K562 (cell line): ENCODE data around the gene CLCN4. TPM values are rescaled to one million over a fixed set of nuclear protein-coding genes. Genes with fewer than 3 reads are reported as not detected.

ENCODE experiments used
- BCL6 ChIP-seq: fragments of 250-450 bp; sonication (Bioruptor Pico); IDR thresholded peaks from 2 replicates; pipeline ENCODE4 v1.4.0; 2020
- CBX3 ChIP-seq, 2 experiments: IDR thresholded peaks; 1 replicate in 1 of 2; 2 replicates in 1 of 2; pipeline ENCODE4 v1.6.1; 2012; ENCODE audit warnings: inconsistent platforms in 2 of 2, low read length in 2 of 2, borderline replicate concordance in 1 of 2, control low read depth in 1 of 2
- DACH1 ChIP-seq: fragments of 450-650 bp; IDR thresholded peaks from 2 replicates; pipeline ENCODE4 v1.6.1; 2018; ENCODE audit not compliant: partially characterized antibody
- E2F1 ChIP-seq: sonication (generic); formaldehyde crosslinking; IDR thresholded peaks from 2 replicates; pipeline ENCODE4 v1.8.1; 2023; ENCODE audit warnings: mild to moderate bottlenecking, missing genetic modification reagents, moderate library complexity
- E2F8 ChIP-seq: fragments of 450-650 bp; IDR thresholded peaks from 2 replicates; pipeline ENCODE4 v1.7.1; 2018; ENCODE audit warnings: mild to moderate bottlenecking, low read depth; ENCODE audit not compliant: partially characterized antibody
- MAFK ChIP-seq: IDR thresholded peaks from 2 replicates; pipeline ENCODE4 v1.6.1; 2011; ENCODE audit warnings: low read length, improper control_type of control experiment
- MAX ChIP-seq: sonication (generic); formaldehyde crosslinking; IDR thresholded peaks from 2 replicates; pipeline ENCODE4 v1.9.0; 2022; ENCODE audit warnings: mild to moderate bottlenecking, missing genetic modification reagents
- MBD1 ChIP-seq: fragments of 250-450 bp; sonication (Bioruptor Pico); IDR thresholded peaks from 2 replicates; pipeline ENCODE4 v1.8.0; 2022; ENCODE audit warnings: inconsistent platforms
- PHB2 ChIP-seq: fragments of 450-650 bp; IDR thresholded peaks from 2 replicates; pipeline ENCODE4 v1.6.1; 2017; ENCODE audit warnings: low read depth
- RBFOX2 ChIP-seq: fragments of 200-400 bp; formaldehyde crosslinking; IDR thresholded peaks from 2 replicates; pipeline ENCODE4 v1.6.1; 2017; ENCODE audit warnings: low read depth, mild to moderate bottlenecking, low read length, moderate library complexity
- RBM22 ChIP-seq: fragments of 200-400 bp; formaldehyde crosslinking; IDR thresholded peaks from 2 replicates; pipeline ENCODE4 v1.6.1; 2018; ENCODE audit warnings: low read length, low read depth; ENCODE audit not compliant: poor library complexity, severe bottlenecking
- RCOR1 ChIP-seq, 2 experiments: IDR thresholded peaks; 2 replicates each; pipeline ENCODE4 v1.6.1; 2012; ENCODE audit warnings: low read depth in 2 of 2, low read length in 2 of 2, borderline replicate concordance in 1 of 2, improper control_type of control experiment in 1 of 2
- SNIP1 ChIP-seq: fragments of 450-650 bp; IDR thresholded peaks from 2 replicates; pipeline ENCODE4 v1.7.1; 2017; ENCODE audit warnings: low read depth, mild to moderate bottlenecking
- TCF7 ChIP-seq: sonication (generic); IDR thresholded peaks from 2 replicates; pipeline ENCODE4 v1.6.1; 2016; ENCODE audit warnings: antibody characterized with exemption, borderline replicate concordance
- ZFX ChIP-seq: sonication (generic); formaldehyde crosslinking; IDR thresholded peaks from 2 replicates; pipeline ENCODE4 v1.8.0; 2022; ENCODE audit warnings: mild to moderate bottlenecking, missing genetic modification reagents, moderate library complexity
- ZNF384 ChIP-seq: IDR thresholded peaks from 2 replicates; pipeline ENCODE4 v1.6.1; 2012; ENCODE audit warnings: low read depth, low read length, improper control_type of control experiment
- ZNF766 ChIP-seq: fragments of 200-800 bp; sonication (Bioruptor generic); conservative IDR thresholded peaks from 2 replicates; pipeline ENCODE4 v1.6.1; 2016; ENCODE audit warnings: missing genetic modification characterization, missing compliant biosample characterization
- polyA plus RNA-seq, 8 experiments: library from polyadenylated mRNA; depleted of rRNA in 4 of 8; stranded (reverse) in 5 of 8; unstranded in 3 of 8; fragments of >200 nt; fragmentation: Nextera tagmentation in 2 of 8; fragmentation: Illumina TruSeq in 1 of 8; extraction: Ambion mirVana in 2 of 8; extraction: Trizol in 1 of 8; gene quantifications; 2 replicates each; pipeline versions ENCODE4 v1.2.1 to v1.2.3, GENCODE V29; 2011 to 2014; ENCODE audit warnings: inconsistent platforms in 1 of 8, missing spikeins in 1 of 8
- total RNA-seq, 7 experiments: library from RNA; depleted of rRNA in 6 of 7; stranded (reverse); fragments of >200 nt in 6 of 7; fragmentation: Illumina TruSeq in 2 of 7; extraction: Trizol in 2 of 7; gene quantifications; 2 replicates each; pipeline versions ENCODE4 v1.2.1 to v1.2.3, GENCODE V29; 2011 to 2021; ENCODE audit warnings: low replicate concordance in 1 of 7
- TF ChIP-seq, protein P1 (sequence below): fragments of 250-450 bp; sonication (Bioruptor Pico); IDR thresholded peaks from 2 replicates; pipeline ENCODE4 v1.5.0; 2021
- TF ChIP-seq, protein P2 (sequence below): sonication (generic); formaldehyde crosslinking; IDR thresholded peaks from 2 replicates; pipeline ENCODE4 v1.9.0; 2022; ENCODE audit warnings: mild to moderate bottlenecking, missing genetic modification reagents
- TF ChIP-seq, protein P3 (sequence below): fragments of 250-450 bp; sonication (Bioruptor Pico); IDR thresholded peaks from 2 replicates; pipeline ENCODE4 v1.5.0; 2021

CLCN4 gene
- total and polyA plus RNA-seq, 9 of the 15 experiments (the other 6 are each of a cell fraction or from before 2014, with no cell fraction given), result 0.03 to 0.24 (median 0.10) TPM; not detected in 1

GRCh38 chrX:10166248-10166716 is 9.5 kb downstream of the CLCN4 start (continued):
- TF ChIP-seq, protein P1, sequence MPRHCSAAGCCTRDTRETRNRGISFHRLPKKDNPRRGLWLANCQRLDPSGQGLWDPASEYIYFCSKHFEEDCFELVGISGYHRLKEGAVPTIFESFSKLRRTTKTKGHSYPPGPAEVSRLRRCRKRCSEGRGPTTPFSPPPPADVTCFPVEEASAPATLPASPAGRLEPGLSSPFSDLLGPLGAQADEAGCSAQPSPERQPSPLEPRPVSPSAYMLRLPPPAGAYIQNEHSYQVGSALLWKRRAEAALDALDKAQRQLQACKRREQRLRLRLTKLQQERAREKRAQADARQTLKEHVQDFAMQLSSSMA, result no peak
- TF ChIP-seq, protein P2, sequence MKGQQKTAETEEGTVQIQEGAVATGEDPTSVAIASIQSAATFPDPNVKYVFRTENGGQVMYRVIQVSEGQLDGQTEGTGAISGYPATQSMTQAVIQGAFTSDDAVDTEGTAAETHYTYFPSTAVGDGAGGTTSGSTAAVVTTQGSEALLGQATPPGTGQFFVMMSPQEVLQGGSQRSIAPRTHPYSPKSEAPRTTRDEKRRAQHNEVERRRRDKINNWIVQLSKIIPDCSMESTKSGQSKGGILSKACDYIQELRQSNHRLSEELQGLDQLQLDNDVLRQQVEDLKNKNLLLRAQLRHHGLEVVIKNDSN (CRISPR knock-in tag), result 0 out of 2 replicates have a peak, but pooled peaks have one; percentile 2
- TF ChIP-seq CBX3 (IDR thresholded peaks at IDR 0.05; ENCODE audit: borderline replicate concordance in 1 of 2, low read length in 2 of 2), result no peak
- TF ChIP-seq RCOR1 (IDR thresholded peaks at IDR 0.05; ENCODE audit: borderline replicate concordance in 1 of 2, low read depth in 2 of 2, low read length in 2 of 2), result peak in 1 of 2 experiments; percentile 49; a peak in 1 of 4 replicates
- TF ChIP-seq, protein P3, sequence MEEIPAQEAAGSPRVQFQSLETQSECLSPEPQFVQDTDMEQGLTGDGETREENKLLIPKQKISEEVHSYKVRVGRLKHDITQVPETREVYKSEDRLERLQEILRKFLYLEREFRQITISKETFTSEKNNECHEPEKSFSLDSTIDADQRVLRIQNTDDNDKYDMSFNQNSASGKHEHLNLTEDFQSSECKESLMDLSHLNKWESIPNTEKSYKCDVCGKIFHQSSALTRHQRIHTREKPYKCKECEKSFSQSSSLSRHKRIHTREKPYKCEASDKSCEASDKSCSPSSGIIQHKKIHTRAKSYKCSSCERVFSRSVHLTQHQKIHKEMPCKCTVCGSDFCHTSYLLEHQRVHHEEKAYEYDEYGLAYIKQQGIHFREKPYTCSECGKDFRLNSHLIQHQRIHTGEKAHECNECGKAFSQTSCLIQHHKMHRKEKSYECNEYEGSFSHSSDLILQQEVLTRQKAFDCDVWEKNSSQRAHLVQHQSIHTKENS (CRISPR knock-in tag), result no peak
- TF ChIP-seq MBD1, result no peak
- no peak for TF ChIP-seq E2F8
- peak; percentile 67 for TF ChIP-seq RBFOX2
- TF ChIP-seq PHB2, result no peak
- no peak for TF ChIP-seq TCF7
- no peak for TF ChIP-seq ZNF766
- peak; percentile 64 for TF ChIP-seq ZNF384
- no peak for TF ChIP-seq DACH1
- TF ChIP-seq SNIP1, result no peak
- TF ChIP-seq MAX (CRISPR knock-in tag), result 0 out of 2 replicates have a peak, but pooled peaks have one; percentile 36
- no peak for TF ChIP-seq MAFK
- peak; percentile 59 for TF ChIP-seq ZFX (CRISPR knock-in tag)
- no peak for TF ChIP-seq E2F1
- no peak for TF ChIP-seq BCL6 (CRISPR knock-in tag)
- no peak for TF ChIP-seq RBM22
